Activated CD4-positive, alpha-beta memory T cell treated with anti-CD3 and anti-CD28 coated beads, Interleukin-2, amount 10 ng/mL, durations not matched to agents 7 days and 5 days (primary cell): ENCODE data around the gene NCK1. TPM values are rescaled to one million over a fixed set of nuclear protein-coding genes. Genes with fewer than 3 reads are reported as not detected.
A peak's percentile ranks its signal among the peaks of the same experiment; 100 is the strongest.

Experiments
- CTCF ChIA-PET: fragments of 350-600 bp; sonication (Branson Sonifier 250); formaldehyde crosslinking; loops from one replicate; lab custom pipeline; 2021; ENCODE audit warnings: antibody characterized with exemption, inconsistent platforms; lab: Charles Lee
- POLR2A ChIA-PET: fragments of 350-600 bp; sonication (Branson Sonifier 250); formaldehyde crosslinking; loops from one replicate; lab custom pipeline; 2021; ENCODE audit warnings: antibody characterized with exemption; lab: Charles Lee
- DNase-seq: peaks from one replicate; pipeline ENCODE4 v3.0.0-alpha.2; 2020
- H3K27ac Mint-ChIP-seq: one replicate; pipeline ENCODE4 v1.8.0; 2021; ENCODE audit warnings: mild to moderate bottlenecking, mixed read lengths
- H3K27me3 Mint-ChIP-seq: one replicate; pipeline ENCODE4 v1.8.0; 2021; ENCODE audit warnings: mixed read lengths
- H3K36me3 Mint-ChIP-seq: one replicate; pipeline ENCODE4 v1.8.0; 2021; ENCODE audit warnings: low read depth, mixed read lengths
- H3K4me1 Mint-ChIP-seq: one replicate; pipeline ENCODE4 v1.8.0; 2021; ENCODE audit warnings: mixed read lengths
- H3K4me3 Mint-ChIP-seq: one replicate; pipeline ENCODE4 v1.8.0; 2021; ENCODE audit warnings: mild to moderate bottlenecking, mixed read lengths
- H3K9me3 Mint-ChIP-seq: one replicate; pipeline ENCODE4 v1.8.0; 2021; ENCODE audit warnings: mixed read lengths
- total RNA-seq, 2 experiments: library from RNA; stranded (reverse); gene quantifications; one replicate each; pipeline ENCODE4 v1.2.3, GENCODE V29; 2021

Gene NCK1
- total RNA-seq, 2 experiments from 2014 or later, result 50.8 to 51.3 TPM

GRCh38 chr3:136838641-136839555 is 23.1 kb upstream of the NCK1 start:
- H3K27me3 Mint-ChIP-seq, result no peaks in the 10 kb centered on the region
- peaks cover 34% of the 10 kb centered on the region for H3K4me1 Mint-ChIP-seq
- no peak overlapping the region for H3K4me3 Mint-ChIP-seq
- ChIA-PET CTCF (interaction anchor here (0.6 to 2.1 kb wide), 5 partner anchors 46 to 176 kb away, joined by 3 to 7 read pairs (median 4); partner anchors contain the start of gene STAG1), POLR2A (interaction anchor here (1.1 to 5.2 kb wide), 5 partner anchors 19 to 643 kb away, joined by 3 to 56 read pairs (median 5); partner anchors contain the start of genes MSL2, NCK1 and STAG1)
- no peak for DNase-seq
- H3K36me3 Mint-ChIP-seq, result peaks cover 15% of the 10 kb centered on the region
- peak overlapping the region; percentile 67 for H3K27ac Mint-ChIP-seq
- H3K9me3 Mint-ChIP-seq, result no peaks in the 10 kb centered on the region

- Mint-ChIP-seq H3K4me3 (no peak overlapping the region), H3K9me3 (no peaks in the 10 kb centered on the region), H3K27me3 (no peaks in the 10 kb centered on the region), H3K4me1 (peaks cover 34% of the 10 kb centered on the region), H3K27ac (peak overlapping the region; percentile 67), H3K36me3 (peaks cover 16% of the 10 kb centered on the region)
- DNase-seq, result no peak
- CTCF ChIA-PET, result interaction anchor here (0.6 to 2.1 kb wide), 4 partner anchors 45 to 176 kb away, joined by 3 to 7 read pairs (median 4); partner anchors contain the start of gene STAG1
- POLR2A ChIA-PET, result interaction anchor here (0.6 to 5.2 kb wide), 6 partner anchors 13 to 643 kb away, joined by 3 to 56 read pairs (median 4); partner anchors contain the start of genes MSL2, NCK1 and STAG1
These were observed 22.5 kb upstream of the NCK1 start for GRCh38 chr3:136839556-136839931.

- POLR2A ChIA-PET, result interaction anchor here (0.6 to 5.2 kb wide), 6 partner anchors 13 to 644 kb away, joined by 3 to 56 read pairs (median 4); partner anchors contain the start of genes MSL2, NCK1 and STAG1
- Mint-ChIP-seq H3K27me3 (no peaks in the 10 kb centered on the region), H3K27ac (peak overlapping the region; percentile 67), H3K4me1 (peaks cover 34% of the 10 kb centered on the region), H3K36me3 (peaks cover 21% of the 10 kb centered on the region), H3K4me3 (no peak overlapping the region), H3K9me3 (no peaks in the 10 kb centered on the region)
- CTCF ChIA-PET, result interaction anchor here (0.6 to 2.1 kb wide), 4 partner anchors 9 to 929 kb away, joined by 3 to 7 read pairs (median 4); partner anchors contain the start of gene STAG1
- DNase-seq, result no peak
These were observed 21.8 kb upstream of the NCK1 start for GRCh38 chr3:136840252-136840651.

GRCh38 chr3:136842294-136842693 is 19.7 kb upstream of the NCK1 start:
- Mint-ChIP-seq H3K36me3 (peaks cover 35% of the 10 kb centered on the region), H3K9me3 (no peaks in the 10 kb centered on the region), H3K4me3 (no peak overlapping the region), H3K27ac (no peak overlapping the region), H3K27me3 (no peaks in the 10 kb centered on the region), H3K4me1 (peaks cover 25% of the 10 kb centered on the region)
- DNase-seq, result no peak
- ChIA-PET CTCF (interaction anchor here (1.6 kb wide), 1 partner anchor 19 kb away, joined by 7 read pairs; the partner anchor contains the start of gene NCK1), POLR2A (interaction anchor here (5.2 kb wide), 1 partner anchor 19 kb away, joined by 56 read pairs; the partner anchor contains the start of gene NCK1)

GRCh38 chr3:136844724-136845123 is 17.3 kb upstream of the NCK1 start:
- no peak for DNase-seq
- Mint-ChIP-seq H3K27ac (no peak overlapping the region), H3K27me3 (no peaks in the 10 kb centered on the region), H3K4me1 (peaks cover 9% of the 10 kb centered on the region), H3K36me3 (peaks cover 31% of the 10 kb centered on the region), H3K4me3 (no peak overlapping the region), H3K9me3 (no peaks in the 10 kb centered on the region)
- ChIA-PET POLR2A (interaction anchor here (1.0 kb wide), 1 partner anchor 17 kb away, joined by 3 read pairs; the partner anchor contains the start of gene NCK1), CTCF (interaction anchor here (0.7 kb wide), 1 partner anchor 576 kb away, joined by 4 read pairs; no protein-coding TSS in a partner anchor)

- CTCF ChIA-PET, result no interaction called here
These were observed 9.8 kb upstream of the NCK1 start for GRCh38 chr3:136852180-136852579.

GRCh38 chr3:136856665-136857064 is 5.3 kb upstream of the NCK1 start:
- Mint-ChIP-seq H3K4me3 (no peak overlapping the region), H3K27ac (no peak overlapping the region), H3K9me3 (peaks cover 3% of the 10 kb centered on the region), H3K36me3 (peaks cover 38% of the 10 kb centered on the region), H3K4me1 (peaks cover 42% of the 10 kb centered on the region), H3K27me3 (no peaks in the 10 kb centered on the region)
- no peak for DNase-seq
- ChIA-PET CTCF (no interaction called here), POLR2A (no interaction called here)

More at GRCh38 chr3:136852180-136852579, 9.8 kb upstream of the NCK1 start:
- Mint-ChIP-seq H3K9me3 (peaks cover 3% of the 10 kb centered on the region), H3K27ac (no peak overlapping the region), H3K4me1 (peaks cover 12% of the 10 kb centered on the region), H3K27me3 (no peaks in the 10 kb centered on the region), H3K4me3 (no peak overlapping the region), H3K36me3 (peaks cover 31% of the 10 kb centered on the region)
- DNase-seq, result no peak
- POLR2A ChIA-PET, result interaction anchor here (0.9 to 2.9 kb wide), 3 partner anchors 10 to 85 kb away, joined by 3 to 10 read pairs (median 3); partner anchors contain the start of gene NCK1

GRCh38 chr3:136858381-136858780 is 3.6 kb upstream of the NCK1 start:
- peaks cover 3% of the 10 kb centered on the region for H3K9me3 Mint-ChIP-seq
- no peaks in the 10 kb centered on the region for H3K27me3 Mint-ChIP-seq
- H3K4me1 Mint-ChIP-seq, result peaks cover 48% of the 10 kb centered on the region
- no peak overlapping the region for H3K4me3 Mint-ChIP-seq
- DNase-seq, result no peak
- H3K36me3 Mint-ChIP-seq, result peaks cover 34% of the 10 kb centered on the region
- POLR2A ChIA-PET, result interaction anchor here (1.7 to 7.9 kb wide), 3 partner anchors 19 to 663 kb away, joined by 4 to 132 read pairs (median 48); partner anchors contain the start of genes MSL2 and STAG1
- CTCF ChIA-PET, result interaction anchor here (1.0 to 1.3 kb wide), 2 partner anchors 106 to 156 kb away, joined by 3 to 6 read pairs; partner anchors contain the start of gene STAG1
- no peak overlapping the region for H3K27ac Mint-ChIP-seq

- Mint-ChIP-seq H3K27ac (peak overlapping the region; percentile 98), H3K36me3 (peaks cover 29% of the 10 kb centered on the region), H3K27me3 (no peaks in the 10 kb centered on the region), H3K4me3 (peak overlapping the region; percentile 97), H3K4me1 (peaks cover 56% of the 10 kb centered on the region), H3K9me3 (peaks cover 3% of the 10 kb centered on the region)
- ChIA-PET POLR2A (interaction anchor here (1.5 to 7.9 kb wide), 8 partner anchors 10 to 665 kb away, joined by 3 to 132 read pairs (median 32); partner anchors contain the start of genes MSL2 and STAG1), CTCF (interaction anchor here (0.7 to 5.7 kb wide), 6 partner anchors 10 to 470 kb away, joined by 5 to 77 read pairs (median 12); partner anchors contain the start of gene STAG1)
- DNase-seq, result no peak
These were observed 1.5 kb upstream of the NCK1 start for GRCh38 chr3:136860541-136860940.

GRCh38 chr3:136862617-136863322 is 762 bp downstream of the NCK1 start:
- Mint-ChIP-seq H3K9me3 (no peaks in the 10 kb centered on the region), H3K4me3 (peak overlapping the region; percentile 97), H3K27me3 (no peaks in the 10 kb centered on the region), H3K4me1 (peaks cover 56% of the 10 kb centered on the region), H3K27ac (peak overlapping the region; percentile 98), H3K36me3 (peaks cover 30% of the 10 kb centered on the region)
- DNase-seq, result peak; percentile 48
- CTCF ChIA-PET, result interaction anchor here (0.6 to 5.7 kb wide), 10 partner anchors 21 to 153 kb away, joined by 3 to 77 read pairs (median 5); partner anchors contain the start of gene STAG1
- POLR2A ChIA-PET, result interaction anchor here (0.5 to 7.9 kb wide), 26 partner anchors 7 to 668 kb away, joined by 3 to 132 read pairs (median 7); partner anchors contain the start of genes MSL2, SLC35G2 and STAG1

- Mint-ChIP-seq H3K36me3 (peaks cover 64% of the 10 kb centered on the region), H3K27me3 (no peaks in the 10 kb centered on the region), H3K9me3 (peaks cover 19% of the 10 kb centered on the region), H3K27ac (no peak overlapping the region), H3K4me3 (no peak overlapping the region), H3K4me1 (peaks cover 24% of the 10 kb centered on the region)
- ChIA-PET POLR2A (no interaction called here), CTCF (no interaction called here)
- DNase-seq, result no peak
These were observed 7.3 kb downstream of the NCK1 start for GRCh38 chr3:136869282-136869681.
